ENCODE measurements around the gene PSRC1.

The PSRC1 gene

GRCh38 chr1:109237512-109237911 lies 45.4 kb downstream of the PSRC1 start:
- DNase-seq (ENCODE audit: low read depth), result no peak
- H3K4me3 ChIP-seq (ENCODE audit: low read depth, low read length), result no peak overlapping the region
- in situ Hi-C loops (cut with HindIII; ENCODE audit: low sequenced_read_pairs), result loop anchor here (5.0 kb wide), 1 partner anchor 35 kb away; no protein-coding TSS in a partner anchor
- TF ChIP-seq, protein P1, sequence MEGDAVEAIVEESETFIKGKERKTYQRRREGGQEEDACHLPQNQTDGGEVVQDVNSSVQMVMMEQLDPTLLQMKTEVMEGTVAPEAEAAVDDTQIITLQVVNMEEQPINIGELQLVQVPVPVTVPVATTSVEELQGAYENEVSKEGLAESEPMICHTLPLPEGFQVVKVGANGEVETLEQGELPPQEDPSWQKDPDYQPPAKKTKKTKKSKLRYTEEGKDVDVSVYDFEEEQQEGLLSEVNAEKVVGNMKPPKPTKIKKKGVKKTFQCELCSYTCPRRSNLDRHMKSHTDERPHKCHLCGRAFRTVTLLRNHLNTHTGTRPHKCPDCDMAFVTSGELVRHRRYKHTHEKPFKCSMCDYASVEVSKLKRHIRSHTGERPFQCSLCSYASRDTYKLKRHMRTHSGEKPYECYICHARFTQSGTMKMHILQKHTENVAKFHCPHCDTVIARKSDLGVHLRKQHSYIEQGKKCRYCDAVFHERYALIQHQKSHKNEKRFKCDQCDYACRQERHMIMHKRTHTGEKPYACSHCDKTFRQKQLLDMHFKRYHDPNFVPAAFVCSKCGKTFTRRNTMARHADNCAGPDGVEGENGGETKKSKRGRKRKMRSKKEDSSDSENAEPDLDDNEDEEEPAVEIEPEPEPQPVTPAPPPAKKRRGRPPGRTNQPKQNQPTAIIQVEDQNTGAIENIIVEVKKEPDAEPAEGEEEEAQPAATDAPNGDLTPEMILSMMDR (IDR thresholded peaks at IDR 0.05; ENCODE audit: low read depth, low read length, missing control alignments), result no peak

GRCh38 chr1:109235137-109235536 lies 47.8 kb downstream of the PSRC1 start:
- in situ Hi-C loops (cut with HindIII; ENCODE audit: low sequenced_read_pairs), result loop anchor here (5.0 kb wide), 1 partner anchor 33 kb away; no protein-coding TSS in a partner anchor
- no peak overlapping the region for H3K4me3 ChIP-seq (ENCODE audit: low read depth, low read length)
- TF ChIP-seq, protein P1 (IDR thresholded peaks at IDR 0.05; ENCODE audit: low read depth, low read length, missing control alignments), result no peak
- DNase-seq (ENCODE audit: low read depth), result no peak

- in situ Hi-C loops (cut with HindIII; ENCODE audit: low sequenced_read_pairs), result no loop called here
- TF ChIP-seq, protein P1 (IDR thresholded peaks at IDR 0.05; ENCODE audit: low read depth, low read length, missing control alignments), result no peak
- no peak overlapping the region for H3K4me3 ChIP-seq (ENCODE audit: low read depth, low read length)
- no peak for DNase-seq (ENCODE audit: low read depth)
These were observed 51.9 kb downstream of the PSRC1 start for GRCh38 chr1:109231066-109231465.

All from astrocyte of the cerebellum (primary cell).